ENCODE results near the gene RPS6KA2.
"Not testable (repeated sequence)": the region's sequence is repeated elsewhere in the genome, so short reads cannot be mapped to it uniquely, and the experiment has no call there.

RPS6KA2 gene

GRCh38 chr6:166655713-166656229, 28.7 kb upstream of the RPS6KA2 start:
- DNase-seq, result no peak

GRCh38 chr6:166655251-166655650, 28.2 kb upstream of the RPS6KA2 start:
- DNase-seq, result no peak

GRCh38 chr6:166654573-166654972, 27.5 kb upstream of the RPS6KA2 start:
- no peak for DNase-seq

GRCh38 chr6:166653639-166653941, 26.5 kb upstream of the RPS6KA2 start:
- no peak for DNase-seq

GRCh38 chr6:166650824-166651807, 24.1 kb upstream of the RPS6KA2 start:
- no peak for DNase-seq

- DNase-seq, result no peak
These were observed 23.0 kb upstream of the RPS6KA2 start for GRCh38 chr6:166650047-166650446.

GRCh38 chr6:166648846-166649245, 21.8 kb upstream of the RPS6KA2 start:
- no peak for DNase-seq

GRCh38 chr6:166647896-166648295, 20.8 kb upstream of the RPS6KA2 start:
- no peak for DNase-seq

- DNase-seq, result no peak
These were observed 19.7 kb upstream of the RPS6KA2 start for GRCh38 chr6:166646716-166647115.

- DNase-seq, result no peak
These were observed 18.8 kb upstream of the RPS6KA2 start for GRCh38 chr6:166645896-166646295.

- DNase-seq, result no peak
These were observed 17.6 kb upstream of the RPS6KA2 start for GRCh38 chr6:166644681-166645080.

GRCh38 chr6:166643891-166644590, 17.0 kb upstream of the RPS6KA2 start:
- DNase-seq, result no peak

GRCh38 chr6:166642646-166643045, 15.6 kb upstream of the RPS6KA2 start:
- DNase-seq, result no peak

GRCh38 chr6:166640342-166641043, 13.4 kb upstream of the RPS6KA2 start:
- no peak for DNase-seq

- no peak for DNase-seq
These were observed 12.9 kb upstream of the RPS6KA2 start for GRCh38 chr6:166639921-166640320.

GRCh38 chr6:166638573-166638964, 11.5 kb upstream of the RPS6KA2 start:
- no peak for DNase-seq

GRCh38 chr6:166637812-166638572, 10.9 kb upstream of the RPS6KA2 start:
- DNase-seq, result no peak

- DNase-seq, result no peak
These were observed 9.9 kb upstream of the RPS6KA2 start for GRCh38 chr6:166636934-166637333.

GRCh38 chr6:166636191-166636933, 9.3 kb upstream of the RPS6KA2 start:
- DNase-seq, result no peak

- no peak for DNase-seq
These were observed 8.2 kb upstream of the RPS6KA2 start for GRCh38 chr6:166635013-166635970.

- DNase-seq, result not testable (repeated sequence)
These were observed 7.5 kb upstream of the RPS6KA2 start for GRCh38 chr6:166634581-166634980.

Data from GDM1 (cell line).